Activated CD8-positive, alpha-beta memory T cell treated with anti-CD3 and anti-CD28 coated beads, Interleukin-2, amount 50 U/mL, for 4 hours (primary cell): ENCODE measurements around the gene CRHBP.
"Not testable (repeated sequence)": the region's sequence is repeated elsewhere in the genome, so short reads cannot be mapped to it uniquely, and the experiment has no call there.

Experiments used
- DNase-seq: peaks from one replicate; pipeline ENCODE4 v3.0.0-alpha.2; 2020

The CRHBP gene

DNA sequence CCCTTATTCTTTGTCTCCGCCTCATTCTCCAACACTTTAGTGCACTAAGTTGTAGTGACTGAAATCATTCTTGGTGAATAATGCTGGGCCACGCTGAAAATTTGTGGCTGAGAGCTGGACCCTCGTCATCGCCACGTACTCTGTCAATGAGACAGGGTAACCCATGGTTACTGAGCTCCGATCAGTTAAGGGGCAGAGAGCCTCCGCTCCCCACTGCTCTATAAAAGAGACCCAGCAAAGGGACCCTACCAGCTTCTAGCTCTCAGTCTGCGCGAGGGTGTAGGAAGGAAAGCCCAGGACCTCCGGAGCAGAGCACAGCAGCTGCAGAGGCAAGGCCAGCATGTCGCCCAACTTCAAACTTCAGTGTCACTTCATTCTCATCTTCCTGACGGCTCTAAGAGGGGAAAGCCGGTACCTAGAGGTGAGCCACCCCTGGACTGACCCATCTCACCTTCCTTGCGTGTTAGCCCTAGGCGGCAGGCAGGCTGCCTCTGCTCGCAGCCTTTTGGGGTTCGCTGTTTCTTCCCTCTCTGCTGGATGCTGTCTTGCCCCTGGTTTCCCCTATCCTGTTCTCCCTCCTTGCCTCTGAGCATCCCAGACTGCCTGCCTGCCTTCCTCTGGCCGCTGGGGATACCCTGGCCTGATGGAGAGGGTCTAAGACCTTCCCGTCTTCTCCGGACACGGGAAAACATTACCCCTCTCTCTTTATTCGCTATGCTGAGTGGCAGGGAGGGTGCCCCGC is at the start of gene CRHBP:
CRHBP (plus strand) TSS at position 251 of the 742 bp plus-strand sequence; CDS start at position 341, 90 bp downstream.
- DNase-seq: no peak

DNA sequence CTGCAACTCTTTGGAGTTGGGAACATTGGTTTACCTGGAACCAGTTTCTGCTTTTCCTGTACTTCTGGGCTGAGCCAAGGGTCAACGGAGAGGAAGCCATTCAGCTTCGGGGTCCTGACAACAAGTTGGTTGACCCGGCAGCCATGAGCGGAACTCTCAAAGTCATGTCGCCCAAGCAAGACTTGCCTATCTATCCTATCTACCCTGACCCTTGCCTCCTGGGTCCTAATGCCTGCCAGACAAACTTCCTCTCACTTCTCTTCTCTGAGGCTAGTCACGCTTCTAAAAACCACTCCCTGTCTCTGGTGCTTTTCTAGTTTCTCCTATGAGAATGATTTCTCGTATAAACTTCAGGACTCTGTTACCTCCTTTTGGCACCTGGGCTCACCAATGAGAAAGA is 44.7 kb upstream of the CRHBP start:
- no peak for DNase-seq

DNA sequence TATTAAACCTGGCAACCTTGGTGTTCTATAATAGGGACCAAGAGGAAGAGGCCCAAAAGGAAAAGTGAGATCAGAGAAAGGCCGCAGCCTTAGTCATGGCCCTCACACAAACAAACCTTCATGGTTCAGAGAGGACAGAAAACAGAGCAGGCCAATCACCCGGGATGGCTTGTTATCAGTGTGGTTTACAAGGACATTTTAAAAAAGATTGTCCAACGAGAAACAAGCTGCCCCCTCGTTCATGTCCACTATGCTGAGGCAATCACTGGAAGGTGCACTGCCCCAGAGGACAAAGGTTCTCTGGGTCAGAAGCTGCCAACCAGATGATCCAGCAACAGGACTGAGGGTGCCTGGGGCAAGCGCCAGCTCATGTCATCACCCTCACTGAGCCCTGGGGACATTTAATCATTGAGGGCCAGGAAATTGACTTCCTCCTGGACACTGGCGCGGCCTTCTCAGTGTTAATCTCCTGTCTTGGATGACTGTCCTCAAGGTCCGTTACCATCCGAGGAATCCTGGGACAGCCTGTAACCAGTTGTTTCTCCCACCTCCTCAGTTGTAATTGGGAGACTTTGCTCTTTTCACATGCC is 42.4 kb upstream of the CRHBP start:
- not testable (repeated sequence) for DNase-seq

DNA sequence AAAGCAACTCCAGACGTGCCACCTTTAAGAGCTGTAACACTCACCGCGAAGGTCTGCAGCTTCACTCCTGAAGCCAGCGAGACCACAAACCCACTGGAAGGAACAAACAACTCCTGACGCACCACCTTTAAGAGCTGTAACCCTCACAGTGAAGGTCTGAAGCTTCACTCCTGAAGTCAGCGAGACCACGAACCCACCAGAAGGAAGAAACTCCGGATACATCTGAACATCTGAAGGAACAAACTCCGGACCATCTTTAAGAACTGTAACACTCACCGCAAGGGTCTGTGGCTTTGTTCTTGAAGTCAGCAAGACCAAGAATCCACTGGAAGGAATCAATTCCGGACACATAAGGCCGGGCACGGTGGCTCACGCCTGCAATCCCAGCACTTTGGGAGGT is 38.2 kb upstream of the CRHBP start:
- DNase-seq: not testable (repeated sequence)

GRCh38 chr5:76918539-76918938 is 34.3 kb upstream of the CRHBP start:
- no peak for DNase-seq

DNA sequence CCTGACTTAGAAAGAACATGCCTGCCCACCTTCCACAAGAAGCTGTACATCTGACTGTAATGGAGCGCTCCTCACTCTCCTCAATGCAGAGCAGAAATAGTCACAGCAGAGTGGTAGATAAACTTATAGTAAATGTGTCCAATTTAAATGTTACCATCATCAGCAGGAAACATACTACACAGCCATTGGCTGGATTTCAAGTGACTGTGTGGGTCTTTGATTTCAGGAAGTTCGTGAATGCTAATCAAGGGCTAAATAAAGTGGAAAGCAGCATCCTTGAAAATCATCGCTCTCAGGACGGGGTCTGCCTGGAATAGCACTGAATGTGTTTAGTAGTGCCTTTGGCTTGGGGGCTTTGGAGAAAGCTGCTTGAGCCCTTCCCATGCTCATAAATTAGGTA is 32.4 kb upstream of the CRHBP start:
- DNase-seq: no peak

DNA sequence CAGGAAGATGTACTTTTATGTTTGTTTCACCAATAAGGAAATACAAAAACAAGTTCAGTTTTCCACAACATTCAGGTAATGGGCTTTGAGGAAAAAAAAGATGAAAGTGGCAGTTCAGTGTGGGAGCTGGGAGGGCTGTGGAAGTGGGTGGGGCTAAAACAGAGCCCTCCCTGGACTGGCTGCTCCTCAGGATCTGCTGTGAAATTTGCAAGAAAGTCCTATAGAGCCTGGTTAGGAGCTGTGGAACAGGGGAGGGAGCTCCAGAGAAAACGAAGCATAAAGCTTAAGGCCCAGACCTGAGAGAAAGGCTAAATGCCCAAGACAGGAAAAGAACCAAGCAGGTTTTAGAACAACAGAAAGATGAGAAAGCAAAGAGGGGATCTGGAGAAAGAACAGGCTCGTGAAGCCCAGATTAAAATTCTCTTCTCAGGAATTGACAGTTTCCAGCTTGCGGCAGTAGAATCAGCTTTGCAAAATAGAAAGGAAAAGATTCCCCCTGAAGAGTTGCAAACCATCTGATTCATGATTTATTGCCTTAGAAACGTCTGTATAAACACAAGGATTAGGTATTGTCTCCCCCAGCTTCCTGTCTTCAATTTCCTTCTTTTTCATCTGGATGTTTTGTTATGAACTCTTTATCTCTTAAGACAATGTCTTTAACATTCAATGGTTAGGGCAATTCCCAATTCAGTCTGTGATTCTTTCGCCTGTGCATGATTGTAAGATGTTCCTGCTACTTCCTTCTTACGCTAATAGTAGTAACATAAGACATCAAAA is 26.3 kb upstream of the CRHBP start:
- no peak for DNase-seq

GRCh38 chr5:76927961-76928360 is 24.9 kb upstream of the CRHBP start:
- DNase-seq: no peak

DNA sequence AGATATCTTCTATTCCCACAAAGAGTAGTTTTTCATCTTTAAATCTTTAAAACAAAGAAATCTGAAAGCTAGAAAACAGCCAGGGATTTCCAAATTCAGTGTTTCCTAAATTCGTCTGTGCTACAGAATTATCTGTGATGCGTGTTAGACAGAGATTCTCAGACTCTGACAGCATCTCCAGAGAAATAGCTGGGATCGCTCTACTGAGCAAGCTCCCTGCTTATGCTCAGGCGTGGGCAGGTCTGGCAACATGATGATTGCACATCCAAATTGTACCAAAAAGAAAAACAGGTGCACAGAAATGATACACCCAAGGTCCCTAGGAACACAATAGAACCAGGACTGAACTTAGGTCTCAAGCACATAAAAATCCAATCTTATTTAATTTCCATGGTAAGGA is 22.8 kb upstream of the CRHBP start:
- DNase-seq: no peak

DNA sequence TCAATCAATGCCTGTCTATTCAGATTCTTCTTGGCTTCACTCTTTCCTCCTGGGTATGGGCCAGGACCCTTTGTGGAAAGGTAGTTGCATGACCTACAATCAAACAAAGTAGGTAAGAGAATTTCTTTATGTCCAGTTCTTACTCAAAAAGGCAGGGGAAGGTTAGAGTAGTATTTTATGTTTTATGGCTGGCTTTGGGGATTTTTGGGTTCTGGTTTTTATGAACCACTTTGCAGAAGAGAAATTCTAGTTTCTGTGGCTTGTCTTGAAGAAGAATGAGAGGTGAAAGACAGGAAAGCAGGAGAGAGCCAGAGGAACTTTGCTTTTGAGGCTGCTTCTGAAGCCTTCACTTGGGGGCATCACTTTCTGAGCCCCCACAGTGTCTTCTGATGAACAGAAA is 14.7 kb upstream of the CRHBP start:
- DNase-seq: no peak

DNA sequence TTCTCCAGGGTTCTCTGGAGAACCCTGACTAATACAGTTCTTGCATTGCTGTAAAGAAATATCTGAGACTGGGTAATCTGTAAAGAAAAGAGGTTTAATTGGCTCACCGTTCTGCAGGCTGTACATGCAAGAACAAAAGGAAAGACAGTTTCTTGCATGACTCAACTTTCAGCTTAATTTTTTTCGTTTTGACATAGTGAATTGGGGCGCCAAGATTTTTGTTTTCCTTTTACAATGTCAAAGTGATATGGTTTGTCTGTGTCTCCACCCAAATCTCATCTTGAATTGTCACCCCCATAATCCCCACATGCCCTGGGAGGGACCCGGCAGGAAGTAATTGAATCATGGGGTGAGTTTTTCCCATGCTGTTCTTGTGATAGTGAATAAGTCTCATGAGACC is 11.8 kb upstream of the CRHBP start:
- no peak for DNase-seq

DNA sequence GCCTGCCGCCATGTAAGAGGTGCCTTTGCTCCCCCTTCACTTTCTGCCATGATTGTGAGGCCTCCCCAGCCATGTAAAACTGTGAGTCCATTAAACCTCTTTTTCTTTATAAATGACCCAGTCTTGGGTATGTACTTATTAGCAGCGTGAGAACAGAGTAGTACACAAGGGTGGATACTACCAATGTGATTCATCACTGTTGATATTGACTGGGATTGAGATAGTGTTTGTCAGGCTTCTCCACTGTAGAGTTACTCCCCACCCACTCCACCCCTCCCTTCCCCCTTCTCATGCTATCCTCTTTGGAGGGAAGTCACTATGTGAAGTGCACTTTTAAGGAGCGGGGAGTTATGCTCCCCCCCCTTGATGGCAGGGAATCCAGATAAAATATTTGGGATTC is 11.4 kb upstream of the CRHBP start:
- DNase-seq: no peak

DNA sequence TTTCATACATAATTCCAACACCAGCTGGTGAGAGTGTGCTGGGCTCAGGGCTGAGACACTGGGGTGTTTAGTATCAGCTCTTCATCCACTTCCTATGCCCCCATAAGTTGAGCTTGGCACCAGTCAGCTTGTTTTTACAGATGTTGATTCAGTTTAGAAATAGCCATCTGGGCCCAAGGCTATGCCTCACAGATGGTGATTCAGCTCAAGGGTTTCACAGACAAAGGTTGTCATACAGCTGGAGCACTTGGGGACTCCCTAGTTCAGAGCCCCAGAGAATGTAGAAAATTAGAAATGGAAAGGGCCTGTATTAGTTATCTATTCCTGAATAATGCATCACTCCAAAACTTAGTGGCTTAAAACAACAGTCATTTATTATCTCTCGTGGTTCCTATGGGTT is 10.3 kb upstream of the CRHBP start:
- no peak for DNase-seq

DNA sequence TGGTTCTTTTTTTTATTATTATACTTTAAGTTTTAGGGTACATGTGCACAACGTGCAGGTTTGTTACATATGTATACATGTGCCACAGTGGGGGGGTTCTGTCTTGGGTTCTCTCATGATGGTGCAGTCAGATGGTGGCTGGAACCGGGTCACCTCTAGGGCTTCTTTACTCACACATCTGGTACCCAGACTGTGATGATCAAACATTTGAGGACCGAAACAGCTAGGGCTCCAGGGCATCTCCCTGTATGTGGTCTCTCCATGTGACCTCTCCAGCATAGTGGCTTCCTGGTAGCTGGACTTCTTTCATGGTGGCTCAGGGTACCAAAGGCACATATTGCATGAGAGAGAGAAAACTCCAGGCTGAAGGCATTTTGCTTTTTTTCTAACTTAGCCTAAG is 9.8 kb upstream of the CRHBP start:
- DNase-seq: no peak

GRCh38 chr5:76944638-76945037 is 8.2 kb upstream of the CRHBP start:
- DNase-seq: no peak

DNA sequence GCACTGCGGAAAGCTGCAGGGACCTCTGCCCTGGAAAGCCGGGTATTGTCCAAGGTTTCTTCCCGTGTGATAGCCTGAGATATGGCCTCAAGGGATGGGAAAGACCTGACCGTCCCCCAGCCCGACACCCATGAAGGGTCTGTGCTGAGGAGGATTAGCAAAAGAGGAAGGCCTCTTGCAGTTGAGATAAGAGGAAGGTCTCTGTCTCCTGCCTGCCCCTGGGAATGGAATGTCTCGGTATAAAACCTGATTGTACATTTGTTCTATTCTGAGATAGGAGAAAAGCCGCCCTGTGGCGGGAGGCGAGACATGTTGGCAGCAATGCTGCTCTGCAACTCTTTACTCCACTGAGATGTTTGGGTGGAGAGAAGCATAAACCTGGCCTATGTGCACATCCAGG is 7.6 kb upstream of the CRHBP start:
- DNase-seq: not testable (repeated sequence)

GRCh38 chr5:76946090-76946489 is 6.8 kb upstream of the CRHBP start:
- DNase-seq: no peak

- DNase-seq: no peak
Observed at GRCh38 chr5:76947082-76947503, 5.8 kb upstream of the CRHBP start.

DNA sequence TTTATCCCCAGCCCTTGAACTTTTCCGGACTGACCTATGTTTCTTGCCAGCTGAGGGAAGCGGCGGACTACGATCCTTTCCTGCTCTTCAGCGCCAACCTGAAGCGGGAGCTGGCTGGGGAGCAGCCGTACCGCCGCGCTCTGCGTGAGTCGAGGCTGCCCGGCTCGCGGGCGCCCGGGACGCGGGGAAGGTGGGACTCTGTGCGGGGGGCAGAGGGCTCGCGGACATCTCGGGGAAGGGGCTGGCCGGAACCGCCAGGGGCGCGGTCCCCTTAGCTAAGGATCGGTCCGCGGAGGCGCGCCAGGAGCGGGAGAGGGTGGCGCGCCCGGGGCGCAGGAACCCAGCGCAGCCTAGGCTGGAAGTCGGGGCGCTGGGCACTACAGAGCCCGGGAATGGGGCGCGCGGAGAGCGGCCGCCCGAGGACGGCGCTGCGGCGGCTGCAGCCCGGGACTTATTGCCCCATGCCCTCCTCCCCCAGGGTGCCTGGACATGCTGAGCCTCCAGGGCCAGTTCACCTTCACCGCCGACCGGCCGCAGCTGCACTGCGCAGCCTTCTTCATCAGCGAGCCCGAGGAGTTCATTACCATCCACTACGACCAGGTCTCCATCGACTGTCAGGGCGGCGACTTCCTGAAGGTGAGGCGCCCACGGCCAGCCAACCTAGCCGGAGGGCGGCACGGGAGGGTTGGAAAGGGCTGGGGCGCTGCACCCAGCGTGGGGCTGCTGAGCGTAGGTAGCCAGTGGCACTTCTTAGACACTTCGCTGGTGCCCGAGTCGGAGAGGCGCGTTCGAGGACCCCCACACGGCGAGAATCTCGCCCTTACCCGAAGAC is 922 bp downstream of the CRHBP start:
- DNase-seq: no peak

DNA sequence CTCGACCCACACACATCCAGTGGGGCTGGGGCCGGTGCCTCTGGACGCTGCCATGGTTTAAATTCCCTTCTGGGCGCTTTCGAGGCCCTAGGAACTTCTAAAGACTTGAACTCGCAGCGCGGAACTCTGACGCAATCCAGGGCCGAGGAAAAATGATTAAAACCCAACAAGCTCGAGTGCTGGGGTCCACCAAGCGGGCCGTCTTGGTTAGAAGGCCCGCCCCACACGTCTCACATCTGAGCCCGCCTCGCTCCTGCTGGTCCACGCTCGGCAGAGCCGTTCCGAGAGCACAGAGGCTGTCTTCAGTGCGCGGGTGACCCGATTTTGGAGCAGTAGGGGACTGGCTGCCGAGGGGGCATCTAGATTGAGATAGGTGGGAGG is 1.5 kb downstream of the CRHBP start:
- DNase-seq: no peak

- DNase-seq: no peak
Observed at GRCh38 chr5:76956033-76956432, 3.2 kb downstream of the CRHBP start.

DNA sequence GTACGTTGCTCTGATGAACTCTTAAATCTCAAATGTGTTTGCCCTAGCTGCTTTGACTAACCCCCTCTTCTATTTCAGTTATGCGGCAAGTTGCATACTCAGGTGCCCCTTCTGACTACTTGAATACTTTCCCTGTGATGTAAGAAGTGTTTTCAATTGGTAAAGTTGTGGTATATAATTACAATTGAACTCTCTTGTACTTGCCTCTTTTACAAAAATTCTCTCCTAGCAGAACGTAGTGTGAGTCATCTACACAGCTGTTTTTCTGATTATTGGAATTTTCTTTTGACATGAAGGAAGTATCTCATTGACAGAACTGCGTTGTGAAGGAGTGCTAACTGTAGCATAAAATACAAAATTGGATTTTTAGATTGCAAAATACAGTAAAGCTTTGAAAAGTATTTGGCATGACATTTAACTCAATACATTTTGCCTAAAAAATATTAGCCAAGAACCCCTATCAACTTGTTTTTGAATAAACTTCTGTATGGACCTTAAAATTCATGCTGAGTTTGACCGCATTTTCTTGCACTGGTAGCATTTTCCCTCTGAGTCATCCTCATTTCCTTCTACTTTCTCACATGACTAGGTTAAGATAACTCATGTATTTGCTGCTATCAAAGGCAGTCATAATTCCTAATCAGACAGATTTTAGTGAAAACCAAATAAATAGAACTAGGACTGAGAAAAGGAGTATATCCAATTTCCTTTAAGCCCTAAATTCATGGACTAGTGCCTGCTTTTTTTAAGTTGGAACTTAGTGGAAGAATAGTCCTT is 6.3 kb downstream of the CRHBP start:
- DNase-seq: no peak
